ENCODE measurements around the gene DCAF15.
"Not testable (repeated sequence)": the region's sequence is repeated elsewhere in the genome, so short reads cannot be mapped to it uniquely, and the experiment has no call there.

Gene DCAF15, protein sequence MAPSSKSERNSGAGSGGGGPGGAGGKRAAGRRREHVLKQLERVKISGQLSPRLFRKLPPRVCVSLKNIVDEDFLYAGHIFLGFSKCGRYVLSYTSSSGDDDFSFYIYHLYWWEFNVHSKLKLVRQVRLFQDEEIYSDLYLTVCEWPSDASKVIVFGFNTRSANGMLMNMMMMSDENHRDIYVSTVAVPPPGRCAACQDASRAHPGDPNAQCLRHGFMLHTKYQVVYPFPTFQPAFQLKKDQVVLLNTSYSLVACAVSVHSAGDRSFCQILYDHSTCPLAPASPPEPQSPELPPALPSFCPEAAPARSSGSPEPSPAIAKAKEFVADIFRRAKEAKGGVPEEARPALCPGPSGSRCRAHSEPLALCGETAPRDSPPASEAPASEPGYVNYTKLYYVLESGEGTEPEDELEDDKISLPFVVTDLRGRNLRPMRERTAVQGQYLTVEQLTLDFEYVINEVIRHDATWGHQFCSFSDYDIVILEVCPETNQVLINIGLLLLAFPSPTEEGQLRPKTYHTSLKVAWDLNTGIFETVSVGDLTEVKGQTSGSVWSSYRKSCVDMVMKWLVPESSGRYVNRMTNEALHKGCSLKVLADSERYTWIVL

DNA sequence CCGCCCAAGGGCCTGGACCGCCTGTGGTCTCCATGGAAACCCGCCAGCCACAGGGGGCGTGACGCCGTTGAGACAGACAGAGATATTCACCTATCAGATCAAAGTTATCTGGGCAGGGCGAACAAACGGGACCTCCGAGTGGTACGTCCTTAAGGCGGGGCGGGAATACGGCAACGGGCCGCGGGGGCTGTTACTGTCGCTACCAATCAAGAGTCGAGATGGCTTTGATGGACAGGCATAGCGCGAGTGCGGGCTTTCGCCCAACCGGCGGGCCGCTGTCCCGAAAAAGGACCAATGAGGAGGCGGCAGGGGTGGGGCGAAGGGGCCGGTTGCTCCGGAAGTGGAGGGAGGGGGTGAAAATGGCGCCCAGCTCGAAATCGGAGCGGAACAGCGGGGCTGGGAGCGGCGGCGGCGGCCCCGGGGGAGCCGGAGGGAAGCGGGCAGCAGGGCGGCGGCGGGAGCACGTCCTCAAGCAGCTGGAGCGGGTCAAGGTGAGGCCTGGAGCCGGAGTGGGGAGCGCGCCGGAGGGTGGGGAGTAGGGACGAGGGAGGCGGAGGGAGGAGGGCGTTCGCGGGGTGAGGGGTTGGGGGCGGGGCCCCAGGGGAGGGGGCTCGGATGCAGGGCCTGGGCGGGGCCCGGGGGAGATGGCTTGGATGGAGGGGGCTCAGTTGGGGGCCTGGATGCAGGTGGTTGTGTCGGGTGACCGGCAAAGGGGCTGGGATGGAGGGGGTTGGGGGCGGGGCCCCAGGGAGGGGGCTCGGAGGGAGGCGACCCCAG lies at the start of gene DCAF15:
DCAF15 (plus strand) TSS at position 356 of the 777 bp plus-strand sequence; CDS start at position 360, 4 bp downstream.
- peak; percentile 97 for DNase-seq (ENCODE audit: low read depth)

DNA sequence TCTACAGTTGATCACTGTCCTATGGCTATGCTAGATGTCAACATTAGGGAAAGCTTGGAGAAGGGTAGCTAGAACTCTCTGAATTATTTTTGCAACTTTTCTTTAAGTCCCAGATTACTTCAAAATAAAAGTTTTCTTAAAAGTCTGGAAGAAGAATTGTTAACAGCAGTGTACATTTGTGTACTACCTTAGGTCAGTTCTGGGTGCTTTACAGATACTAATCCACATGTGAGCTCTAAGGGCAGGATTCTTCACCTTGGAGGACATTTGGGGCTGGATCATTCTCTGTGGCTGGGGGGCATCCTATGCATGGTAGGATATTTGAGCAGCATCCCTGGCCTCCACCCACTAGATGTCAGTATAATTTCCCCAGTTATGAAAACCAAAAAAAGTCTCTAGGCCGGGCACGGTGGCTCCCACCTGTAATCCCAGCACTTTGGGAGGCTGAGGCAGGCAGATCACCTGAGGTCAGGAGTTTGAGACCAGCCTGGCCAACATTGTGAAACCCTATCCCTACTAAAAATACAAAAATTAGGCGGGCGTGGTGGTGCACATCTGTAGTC lies 49.2 kb upstream of the DCAF15 start:
- no peak for DNase-seq (ENCODE audit: low read depth)

DNA sequence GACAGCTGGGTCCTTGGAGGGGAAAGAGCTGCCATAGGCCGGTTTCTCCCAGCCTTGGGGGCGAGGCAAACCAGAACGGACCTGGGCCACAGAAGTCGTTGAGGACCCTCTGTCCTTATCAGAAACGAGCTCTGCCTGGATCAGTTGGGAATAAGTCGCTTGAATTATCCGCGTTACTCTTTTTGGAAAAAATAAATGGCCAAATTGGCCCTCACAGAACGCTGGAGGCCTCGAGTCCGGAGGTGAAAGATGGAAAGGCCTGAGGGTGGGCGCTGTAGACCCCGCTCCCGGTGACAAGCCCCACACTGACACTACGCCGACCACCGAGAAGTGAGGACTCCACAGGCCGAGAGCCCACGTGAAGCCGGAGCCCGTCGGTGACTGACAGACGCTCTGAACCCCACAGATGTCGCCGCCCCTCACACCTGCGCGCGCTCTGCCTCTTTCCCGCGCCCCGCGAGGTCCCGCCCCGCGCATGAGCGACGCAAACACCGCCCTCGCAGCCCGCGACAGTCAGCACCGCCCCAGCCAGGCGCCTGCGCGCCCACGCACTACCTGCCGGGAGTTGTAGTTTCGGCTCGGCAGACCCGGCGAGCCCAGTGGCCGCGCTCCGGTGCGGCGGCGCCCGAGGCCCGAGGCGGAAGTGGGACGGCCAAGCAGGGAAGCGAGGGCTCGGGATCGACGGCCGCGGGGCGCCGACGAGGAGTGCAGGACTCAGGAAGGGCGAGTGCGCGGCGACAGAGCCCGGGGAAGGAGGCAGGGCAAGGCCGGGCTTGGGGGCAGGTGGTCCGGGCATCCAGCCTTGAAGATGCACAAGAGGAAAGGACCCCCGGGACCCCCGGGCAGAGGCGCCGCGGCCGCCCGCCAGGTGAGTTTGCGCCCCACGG lies 46.4 kb upstream of the DCAF15 start, which contains the start of the genes BRME1 and CC2D1A:
BRME1 (minus strand) TSS at position 484 of the 887 bp plus-strand sequence. CDS start 1,225 bp downstream, outside the sequence.
CC2D1A (plus strand) TSS at position 568 of the 887 bp plus-strand sequence; CDS start at position 809, 241 bp downstream.
- DNase-seq (ENCODE audit: low read depth): peak; percentile 91

DNA sequence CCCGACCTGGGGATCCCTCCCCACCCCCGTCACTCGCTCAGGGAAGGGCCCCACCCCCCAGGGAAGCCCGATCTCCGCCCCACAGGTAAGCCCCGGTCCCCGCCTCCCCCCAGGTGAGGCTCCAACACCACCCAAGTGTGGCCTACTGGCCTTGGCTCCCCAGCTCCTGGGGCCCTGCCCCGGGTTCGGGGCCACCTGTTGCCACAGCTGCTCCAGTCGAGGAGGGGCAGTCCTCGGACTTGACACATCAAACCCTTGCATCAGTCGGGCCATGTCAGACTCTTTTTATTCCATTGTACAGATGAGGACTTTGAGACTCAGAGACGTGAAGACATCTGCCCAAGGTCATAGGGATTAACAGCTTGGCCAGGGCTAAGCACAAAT lies 45.8 kb upstream of the DCAF15 start:
- DNase-seq (ENCODE audit: low read depth): no peak

DNA sequence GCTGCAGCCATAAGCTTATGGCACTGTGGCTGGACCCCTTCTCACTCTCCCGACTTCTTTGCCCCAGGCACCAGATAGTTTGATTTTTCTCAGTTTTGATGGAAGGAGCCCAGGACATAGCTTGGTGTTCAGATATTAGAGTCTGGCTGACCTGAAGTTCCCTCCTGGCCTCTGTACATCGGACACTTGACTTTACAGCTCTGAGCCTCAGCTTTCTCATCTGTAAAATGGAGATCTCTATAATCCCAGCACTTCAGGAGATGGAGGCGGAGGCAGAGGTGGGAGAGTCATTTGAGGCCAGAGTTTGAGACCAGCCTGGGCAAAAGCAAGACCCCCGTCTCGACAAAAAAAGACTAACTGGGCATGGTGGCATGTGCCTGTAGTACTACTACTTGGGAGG lies 45.4 kb upstream of the DCAF15 start:
- DNase-seq (ENCODE audit: low read depth): no peak

DNA sequence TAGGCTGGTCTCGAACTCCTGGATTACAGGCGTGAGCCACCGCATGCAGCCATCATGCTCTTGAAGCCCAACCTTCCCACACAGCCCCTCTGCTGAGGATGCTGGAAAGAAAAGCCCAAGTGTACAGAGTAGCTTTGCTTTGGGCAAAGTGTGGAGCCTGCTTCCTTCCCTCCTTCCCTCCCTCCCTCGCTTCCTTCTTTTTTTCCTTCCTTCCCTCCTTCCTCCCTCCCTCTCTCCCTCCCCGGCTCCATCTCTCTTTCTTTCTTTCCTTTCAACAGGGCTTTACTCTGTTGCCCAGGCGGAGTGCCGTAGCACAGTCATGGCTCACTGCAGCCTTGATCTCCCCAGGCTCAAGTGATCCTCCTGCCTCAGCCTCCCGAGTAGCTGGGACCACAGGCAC lies 43.6 kb upstream of the DCAF15 start:
- no peak for DNase-seq (ENCODE audit: low read depth)

DNA sequence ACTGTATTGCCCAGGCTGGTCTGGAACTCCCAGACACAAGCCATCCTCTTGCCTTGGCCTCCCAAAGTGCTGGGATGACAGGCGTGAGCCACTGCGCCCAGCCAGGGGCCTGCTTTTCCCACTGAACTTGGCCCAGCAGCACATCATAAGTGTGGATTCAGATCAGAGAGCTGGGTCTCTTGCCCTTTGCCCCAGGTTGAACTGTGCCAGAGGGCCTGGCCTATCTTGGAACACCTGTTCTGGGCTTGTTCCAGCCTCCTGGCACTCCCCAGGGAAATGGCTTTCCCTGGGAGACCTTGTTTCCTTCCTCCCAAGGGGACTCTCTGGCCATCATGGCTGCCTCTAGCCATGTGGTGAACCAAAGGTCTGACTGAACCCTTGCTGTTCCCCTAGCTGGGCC lies 42.9 kb upstream of the DCAF15 start:
- DNase-seq (ENCODE audit: low read depth): no peak

DNA sequence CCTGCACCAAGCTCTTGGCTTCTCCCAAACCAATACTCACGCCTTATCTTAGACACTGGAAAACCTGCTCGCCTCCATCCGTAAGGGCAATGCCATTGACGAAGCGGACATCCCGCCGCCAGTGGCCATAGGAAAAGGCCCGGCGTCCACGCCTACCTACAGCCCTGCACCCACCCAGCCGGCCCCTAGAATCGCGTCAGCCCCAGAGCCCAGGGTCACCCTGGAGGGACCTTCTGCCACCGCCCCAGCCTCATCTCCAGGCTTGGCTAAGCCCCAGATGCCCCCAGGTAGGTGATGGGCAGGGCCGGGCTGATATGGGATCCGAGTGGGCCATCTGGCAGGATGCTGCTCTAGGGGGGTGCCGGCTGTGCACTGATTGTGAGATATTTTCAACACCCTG lies 39.0 kb upstream of the DCAF15 start:
- DNase-seq (ENCODE audit: low read depth): no peak

DNA sequence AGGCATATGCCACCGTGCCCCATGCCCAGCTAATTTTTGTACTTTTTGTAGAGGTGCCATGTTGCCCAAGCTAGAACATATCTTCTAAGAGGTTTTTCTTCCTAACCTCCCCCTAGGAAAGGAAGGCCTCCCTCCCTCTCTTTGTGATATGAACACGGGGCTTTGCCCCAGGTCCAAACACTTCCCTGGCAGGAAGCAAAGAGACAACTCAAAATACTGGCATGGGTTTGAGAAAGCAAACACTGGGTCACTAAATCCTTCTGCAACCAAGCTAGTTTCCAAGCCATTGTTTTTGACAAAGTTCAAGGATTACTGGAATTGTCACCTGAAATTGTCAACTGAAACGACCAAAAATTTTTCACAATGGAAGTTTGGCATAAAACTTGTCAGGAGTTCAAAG lies 37.5 kb upstream of the DCAF15 start:
- no peak for DNase-seq (ENCODE audit: low read depth)

DNA sequence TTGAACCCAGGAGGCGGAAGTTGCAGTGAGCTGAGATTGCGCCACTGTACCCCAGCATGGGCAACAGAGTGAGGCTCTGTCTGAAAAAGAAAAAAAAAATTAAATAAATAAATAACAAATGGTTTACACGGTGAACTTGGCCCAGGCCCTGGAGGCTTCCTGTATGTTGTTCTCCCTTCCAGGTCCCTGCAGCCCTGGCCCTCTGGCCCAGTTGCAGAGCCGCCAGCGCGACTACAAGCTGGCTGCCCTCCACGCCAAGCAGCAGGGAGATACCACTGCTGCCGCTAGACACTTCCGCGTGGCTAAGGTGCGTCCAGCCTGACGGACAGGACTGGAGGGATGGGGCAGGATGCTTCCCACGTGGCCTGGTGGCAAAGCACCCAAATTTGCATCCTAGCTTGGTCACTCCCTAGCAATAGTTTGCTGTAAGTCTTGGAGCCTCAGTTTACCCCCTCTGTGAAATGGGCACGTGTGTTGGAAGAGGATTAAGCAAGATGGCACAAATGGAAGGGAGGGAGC lies 34.4 kb upstream of the DCAF15 start:
- no peak for DNase-seq (ENCODE audit: low read depth)

DNA sequence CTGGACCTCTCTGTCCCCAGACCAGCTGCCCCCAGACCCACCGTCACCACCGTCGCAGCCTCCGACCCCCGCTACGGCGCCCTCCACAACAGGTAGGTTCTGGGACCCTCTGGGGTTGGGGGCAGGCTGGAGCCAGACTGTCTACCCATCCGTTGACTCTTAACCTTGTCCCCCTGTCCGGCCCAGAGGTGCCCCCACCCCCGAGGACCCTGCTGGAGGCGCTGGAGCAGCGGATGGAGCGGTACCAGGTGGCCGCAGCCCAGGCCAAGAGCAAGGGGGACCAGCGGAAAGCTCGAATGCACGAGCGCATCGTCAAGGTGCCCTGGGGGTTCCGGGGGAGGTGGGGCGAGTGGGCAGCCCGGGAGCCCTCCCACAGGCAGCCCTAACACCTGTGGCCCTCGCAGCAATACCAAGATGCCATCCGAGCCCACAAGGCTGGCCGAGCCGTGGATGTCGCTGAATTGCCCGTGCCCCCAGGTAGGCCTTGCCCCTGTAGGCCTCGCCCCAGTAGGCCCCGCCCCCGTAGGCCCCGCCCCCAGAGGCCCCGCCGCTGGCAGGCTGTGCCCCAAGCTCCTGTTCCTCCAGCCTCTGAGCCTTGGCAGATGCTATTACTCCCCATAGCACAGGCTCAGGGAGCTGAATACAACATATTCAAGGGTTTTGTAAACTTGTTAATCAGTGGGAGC lies 33.4 kb upstream of the DCAF15 start:
- DNase-seq (ENCODE audit: low read depth): no peak

DNA sequence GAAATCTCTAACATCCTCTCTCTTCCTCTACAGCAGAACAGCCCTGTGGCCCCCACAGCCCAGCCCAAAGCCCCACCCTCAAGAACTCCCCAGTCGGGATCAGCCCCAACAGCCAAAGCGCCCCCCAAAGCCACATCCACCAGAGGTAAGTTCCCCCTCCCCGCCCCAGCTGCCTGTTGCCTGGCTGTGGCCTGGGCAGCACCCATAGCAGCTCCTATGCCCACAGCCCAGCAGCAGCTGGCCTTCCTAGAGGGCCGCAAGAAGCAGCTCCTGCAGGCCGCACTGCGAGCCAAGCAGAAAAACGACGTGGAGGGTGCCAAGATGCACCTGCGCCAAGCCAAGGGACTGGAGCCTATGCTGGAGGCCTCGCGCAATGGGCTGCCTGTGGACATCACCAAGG lies 31.8 kb upstream of the DCAF15 start:
- DNase-seq (ENCODE audit: low read depth): no peak

DNA sequence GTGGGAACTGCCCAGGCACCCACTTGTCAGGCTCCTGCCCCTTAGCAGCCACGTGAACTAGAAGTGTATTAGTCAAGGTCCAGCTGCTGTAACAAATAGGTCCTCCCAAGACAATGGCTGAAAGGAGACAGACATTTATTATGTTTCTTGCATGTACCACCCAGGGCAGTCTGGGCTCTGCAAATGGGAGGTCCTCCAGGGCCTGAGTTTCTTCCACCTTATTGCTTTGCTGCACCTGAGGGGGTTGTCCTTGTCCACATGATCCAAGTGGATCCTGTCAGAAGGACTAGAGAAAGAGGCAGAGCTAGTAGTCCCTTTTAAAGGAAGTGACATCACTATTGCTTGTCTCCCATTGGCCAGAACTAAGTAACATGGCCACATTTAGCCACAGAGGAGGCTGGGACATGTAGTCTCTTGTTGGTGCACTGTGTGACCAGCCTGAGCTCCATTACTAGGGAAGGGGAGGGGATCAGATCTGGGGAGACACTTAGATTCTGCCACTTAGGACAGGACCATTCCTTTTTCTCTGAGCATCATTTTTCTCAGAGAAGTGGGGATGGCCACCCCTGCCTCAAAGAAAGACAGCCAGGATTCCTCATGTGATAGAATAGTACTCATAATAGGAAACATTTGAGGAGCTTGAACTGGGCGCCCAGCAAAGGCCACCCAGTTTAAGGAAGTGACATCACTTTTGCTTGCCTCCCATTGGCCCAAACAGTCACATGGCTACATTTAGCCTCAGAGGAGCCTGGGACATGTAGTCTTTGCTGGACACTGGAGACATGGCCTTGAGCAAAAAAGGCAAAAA lies 31.2 kb upstream of the DCAF15 start:
- DNase-seq (ENCODE audit: low read depth): no peak

DNA sequence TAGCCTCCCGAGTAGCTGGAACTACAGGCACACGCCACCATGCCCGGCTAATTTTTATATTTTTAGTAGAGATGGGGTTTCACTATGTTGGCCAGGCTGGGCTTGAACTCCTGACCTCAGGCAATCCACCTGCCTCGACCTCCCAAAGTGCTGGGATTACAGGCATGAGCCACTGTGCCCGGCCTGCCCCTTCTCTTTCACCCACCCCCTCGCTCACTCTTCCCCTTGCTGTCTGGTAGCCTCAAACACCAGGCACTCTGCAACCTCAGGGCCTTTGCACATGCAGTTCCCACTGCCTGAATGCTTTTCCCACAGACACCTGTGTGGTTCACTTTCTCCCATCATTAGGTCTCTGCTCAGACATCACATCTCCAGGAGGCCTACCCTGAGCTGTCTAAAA lies 30.2 kb upstream of the DCAF15 start:
- DNase-seq (ENCODE audit: low read depth): not testable (repeated sequence)

DNA sequence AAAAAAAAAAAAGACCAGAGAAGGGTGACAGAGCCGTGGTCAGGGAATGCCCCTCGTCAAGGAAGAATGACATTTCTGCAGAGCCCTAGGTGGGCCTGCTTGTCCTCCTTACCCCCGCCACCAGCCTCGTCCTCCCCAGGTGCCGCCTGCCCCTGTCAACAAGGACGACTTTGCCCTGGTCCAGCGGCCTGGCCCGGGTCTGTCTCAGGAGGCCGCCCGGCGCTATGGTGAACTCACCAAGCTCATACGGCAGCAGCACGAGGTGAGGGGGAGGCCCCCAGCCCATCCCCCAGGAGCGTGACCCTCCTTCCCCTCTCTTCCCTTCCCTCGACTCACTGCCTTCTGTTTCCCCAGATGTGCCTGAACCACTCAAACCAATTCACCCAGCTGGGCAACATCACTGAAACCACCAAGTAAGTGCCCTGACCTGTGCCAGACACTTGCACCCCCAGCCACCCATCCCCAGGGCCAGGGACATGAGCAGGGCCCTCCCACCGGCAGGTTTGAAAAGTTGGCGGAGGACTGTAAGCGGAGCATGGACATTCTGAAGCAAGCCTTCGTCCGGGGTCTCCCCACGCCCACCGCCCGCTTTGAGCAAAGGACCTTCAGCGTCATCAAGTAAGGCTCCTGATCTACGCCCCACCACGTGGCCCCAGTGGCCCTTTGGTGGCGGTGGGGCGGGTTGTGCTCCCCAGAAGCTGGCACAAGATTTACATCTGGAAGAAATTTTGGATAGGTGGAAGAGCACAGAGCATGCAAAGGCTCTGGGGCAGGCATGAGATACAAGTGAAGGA lies 28.9 kb upstream of the DCAF15 start:
- DNase-seq (ENCODE audit: low read depth): no peak

DNA sequence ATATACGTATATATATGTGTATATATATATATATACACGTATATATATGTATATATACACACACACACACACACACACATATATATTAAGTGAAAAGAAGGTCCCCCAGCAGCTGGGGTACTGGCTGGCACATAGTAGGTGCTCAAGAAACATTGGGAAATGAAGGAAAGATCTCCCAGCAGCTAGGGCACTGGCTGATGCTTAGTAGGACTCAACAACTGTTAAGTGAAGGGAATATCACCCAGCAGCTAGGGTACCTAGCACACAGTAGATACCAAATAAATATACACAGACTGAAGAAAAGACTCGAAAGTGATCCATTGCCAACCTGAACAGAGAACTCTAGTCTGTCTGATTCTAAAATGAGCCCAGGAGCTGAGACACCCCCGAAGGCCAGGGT lies 26.3 kb upstream of the DCAF15 start:
- no peak for DNase-seq (ENCODE audit: low read depth)

DNA sequence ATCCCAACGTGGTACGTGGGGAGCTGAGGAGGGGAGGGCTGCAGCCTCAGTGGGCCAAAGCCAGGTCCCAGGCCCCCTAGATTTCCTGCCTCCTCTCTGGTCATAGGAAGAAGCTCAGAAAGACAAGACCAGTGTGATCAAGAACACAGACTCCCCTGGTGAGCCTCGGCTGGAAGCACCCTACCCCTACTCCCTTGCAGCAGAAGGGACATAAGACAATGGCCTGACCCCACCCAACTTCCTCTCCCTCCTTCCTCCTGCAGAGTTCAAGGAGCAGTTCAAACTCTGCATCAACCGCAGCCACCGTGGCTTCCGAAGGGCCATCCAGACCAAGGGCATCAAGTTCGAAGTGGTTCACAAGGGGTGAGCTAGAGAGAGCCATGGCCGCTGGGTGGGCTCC lies 25.6 kb upstream of the DCAF15 start:
- no peak for DNase-seq (ENCODE audit: low read depth)

DNA sequence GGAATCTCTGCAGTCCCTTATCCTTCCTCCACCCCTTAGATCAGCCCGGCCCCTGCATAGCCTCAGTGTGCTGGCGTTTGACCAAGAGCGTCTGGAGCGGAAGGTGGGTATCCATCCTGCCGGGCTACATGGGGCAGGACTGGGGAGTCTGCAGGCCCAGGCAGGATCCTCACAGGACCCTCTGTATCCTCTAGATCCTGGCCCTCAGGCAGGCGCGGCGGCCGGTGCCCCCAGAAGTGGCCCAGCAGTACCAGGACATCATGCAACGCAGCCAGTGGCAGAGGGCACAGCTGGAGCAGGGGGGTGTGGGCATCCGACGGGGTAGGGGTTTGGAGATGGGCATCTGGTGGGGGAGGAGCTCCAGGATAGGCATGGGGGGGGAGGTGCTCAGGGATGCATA lies 23.0 kb upstream of the DCAF15 start:
- no peak for DNase-seq (ENCODE audit: low read depth)

DNA sequence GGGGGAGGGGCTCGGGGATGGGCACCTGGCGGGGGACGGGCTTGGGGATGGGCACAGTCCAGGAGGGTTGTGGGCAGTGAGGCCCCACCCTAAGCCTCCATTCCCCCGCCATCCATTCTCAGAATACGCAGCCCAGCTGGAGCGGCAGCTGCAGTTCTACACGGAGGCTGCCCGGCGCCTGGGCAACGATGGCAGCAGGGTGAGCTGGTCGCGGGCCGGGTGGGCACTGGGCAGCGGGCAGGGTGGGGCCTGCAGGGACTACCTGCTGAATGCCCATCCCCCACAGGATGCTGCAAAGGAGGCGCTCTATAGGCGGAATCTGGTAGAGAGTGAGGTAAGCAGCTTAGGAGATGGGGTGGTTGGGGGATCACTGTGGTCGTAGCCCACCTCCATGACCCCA lies 22.4 kb upstream of the DCAF15 start:
- DNase-seq (ENCODE audit: low read depth): no peak

Data from stimulated activated CD8-positive, alpha-beta memory T cell treated with anti-CD3 and anti-CD28 coated beads, Interleukin-12 subunit alpha, Interleukin-12 subunit beta, amount 100 ng/mL, for 4 hours (primary cell).